Erythroblast (primary cell): ENCODE measurements around the gene CACNA1D.

ENCODE experiments used
- GATA1 ChIP-seq: IDR thresholded peaks from 2 replicates; pipeline ENCODE4 v1.6.1; 2011; ENCODE audit warnings: low read depth, mild to moderate bottlenecking, control low read depth, low read length, moderate library complexity
- POLR2A ChIP-seq: IDR thresholded peaks from 2 replicates; pipeline ENCODE4 v1.6.1; 2011; ENCODE audit warnings: mild to moderate bottlenecking, low read length

DNA sequence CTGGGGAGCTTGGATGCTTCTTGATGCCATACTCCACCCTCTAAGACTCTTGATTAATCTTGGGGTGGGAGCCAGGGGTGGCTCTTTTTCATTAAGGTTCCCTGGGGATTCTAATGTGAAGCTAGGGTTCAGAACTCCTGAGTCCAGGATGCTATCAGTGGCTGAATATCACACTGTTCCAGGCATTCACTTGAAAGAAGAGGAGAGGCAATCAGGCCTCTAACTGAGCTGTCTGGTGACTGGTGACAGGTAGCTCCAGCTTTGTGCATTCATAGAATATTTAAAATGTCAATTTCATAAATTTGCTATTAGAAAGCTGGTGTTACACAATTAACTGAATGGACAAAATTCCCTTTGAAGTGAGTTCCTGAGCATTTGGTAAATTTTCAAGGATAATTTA is 212.8 kb downstream of the CACNA1D start:
- TF ChIP-seq POLR2A = no peak
- no peak for TF ChIP-seq GATA1
